NCI-H2029 treated with DMSO at 0.1 percent for 48 hours (cell line): ENCODE results near the gene COMP.

Experiments
- DNase-seq: peaks from one replicate; lab custom pipeline; 2025; lab: John Stamatoyannopoulos, UW

COMP gene

DNA sequence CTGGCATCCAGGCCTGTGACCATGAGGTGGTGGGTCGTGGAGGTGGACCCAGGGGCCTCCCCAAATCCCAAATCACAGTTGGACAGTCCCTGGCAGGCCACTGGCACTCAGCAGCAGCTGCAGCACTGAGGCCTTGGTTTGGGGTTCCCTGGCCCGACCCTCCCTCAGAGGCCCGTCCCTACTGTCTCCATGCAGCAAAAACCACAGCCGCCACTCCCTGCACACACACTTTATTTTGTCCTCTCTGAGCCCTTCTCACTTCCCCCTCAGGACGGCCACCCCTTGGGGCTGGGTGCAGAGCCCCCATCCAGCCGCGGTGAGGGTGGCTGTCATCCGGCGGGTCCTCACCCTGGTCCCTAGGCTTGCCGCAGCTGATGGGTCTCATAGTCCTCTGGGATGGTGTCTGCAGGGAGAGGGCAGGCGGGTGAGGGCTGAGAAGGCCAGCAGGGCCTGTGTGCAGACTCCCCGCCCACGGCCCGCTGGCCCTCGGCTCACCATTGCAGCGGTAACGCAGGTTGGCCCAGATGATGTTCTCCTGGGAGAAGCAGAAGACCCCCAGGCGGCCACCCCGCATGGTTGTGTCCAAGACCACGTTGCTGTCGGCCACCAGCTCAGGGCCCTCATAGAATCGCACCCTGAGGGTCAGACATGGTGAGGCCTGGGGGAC lies 8.4 kb downstream of the COMP start:
- DNase-seq, result no peak

DNA sequence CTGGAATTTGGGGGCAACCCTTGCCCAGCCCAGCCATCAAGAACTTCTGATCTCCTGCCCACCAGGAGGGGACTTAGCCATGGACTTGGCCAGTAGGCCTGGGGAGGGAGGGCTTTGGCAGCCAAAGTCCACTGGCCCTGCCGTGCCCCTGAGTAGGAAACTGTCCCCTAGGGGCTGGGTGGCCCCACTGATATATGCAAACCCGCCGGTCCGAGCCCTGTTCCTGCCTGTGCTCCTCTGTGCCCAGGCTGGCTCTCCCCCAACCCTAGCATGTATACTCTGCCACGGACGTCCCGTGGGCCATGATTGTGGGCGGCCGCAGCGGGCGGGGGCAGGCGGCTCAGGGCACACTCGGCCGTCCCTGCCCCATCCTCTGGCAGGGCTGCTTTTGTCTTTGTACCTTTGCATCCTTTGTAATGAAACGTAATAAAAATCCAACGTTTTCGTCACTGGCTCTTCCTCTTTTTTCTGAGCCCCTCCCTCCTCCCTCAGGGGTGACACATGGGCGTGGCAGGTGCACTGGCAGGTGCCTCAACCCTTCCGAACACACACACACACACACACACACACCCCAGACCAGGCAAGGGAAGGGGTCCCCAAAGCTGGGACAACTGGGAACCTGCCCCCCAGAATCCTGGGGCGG lies 9.1 kb downstream of the COMP start:
- DNase-seq, result no peak

DNA sequence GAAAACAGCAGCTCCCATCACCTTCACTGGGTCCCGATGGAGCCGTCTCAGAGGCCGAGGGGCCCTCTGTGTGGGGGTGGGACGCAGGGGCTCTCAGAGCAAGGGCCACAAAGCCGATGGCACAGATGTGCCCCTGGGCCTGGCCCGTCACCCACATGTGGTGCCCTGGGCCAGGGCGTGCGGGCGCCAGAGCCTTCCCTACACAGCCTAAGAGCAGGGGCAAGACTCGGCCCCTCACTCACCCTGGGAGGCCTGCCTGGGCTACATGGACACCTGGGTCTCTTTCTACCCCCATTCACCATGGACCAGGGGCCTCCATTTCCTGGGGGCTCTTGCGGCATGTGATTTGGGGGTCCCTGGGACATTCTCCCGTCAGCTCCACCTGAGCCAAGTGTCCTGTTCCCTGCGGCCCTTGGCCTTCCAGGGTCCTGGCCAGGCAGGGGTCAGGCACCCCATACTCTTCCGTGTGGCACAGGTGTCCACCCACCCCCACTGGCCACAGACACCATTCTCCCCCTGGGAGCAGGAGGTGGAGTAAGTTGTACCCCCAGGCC lies 10.0 kb downstream of the COMP start:
- DNase-seq, result no peak

DNA sequence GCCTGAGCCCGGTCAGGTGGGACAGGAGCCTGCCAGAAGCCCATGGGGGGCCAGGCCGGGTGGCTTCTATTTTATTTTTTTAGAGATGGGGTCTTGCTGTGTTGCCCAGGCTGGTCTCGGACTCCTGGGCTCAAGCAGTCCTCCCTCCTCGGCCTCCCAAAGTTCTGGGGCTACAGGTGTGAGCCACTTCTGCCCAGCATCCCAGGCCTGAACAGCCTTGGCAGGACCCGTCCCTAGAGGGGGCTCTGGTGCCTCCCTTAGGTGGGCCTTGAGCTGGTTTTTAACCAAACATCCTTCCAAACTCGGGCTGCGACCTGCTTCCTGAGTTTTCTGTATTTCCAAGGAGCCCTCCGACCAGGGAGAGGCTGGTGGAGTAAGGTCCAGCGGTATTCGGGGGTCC lies 10.5 kb downstream of the COMP start:
- DNase-seq, result no peak

DNA sequence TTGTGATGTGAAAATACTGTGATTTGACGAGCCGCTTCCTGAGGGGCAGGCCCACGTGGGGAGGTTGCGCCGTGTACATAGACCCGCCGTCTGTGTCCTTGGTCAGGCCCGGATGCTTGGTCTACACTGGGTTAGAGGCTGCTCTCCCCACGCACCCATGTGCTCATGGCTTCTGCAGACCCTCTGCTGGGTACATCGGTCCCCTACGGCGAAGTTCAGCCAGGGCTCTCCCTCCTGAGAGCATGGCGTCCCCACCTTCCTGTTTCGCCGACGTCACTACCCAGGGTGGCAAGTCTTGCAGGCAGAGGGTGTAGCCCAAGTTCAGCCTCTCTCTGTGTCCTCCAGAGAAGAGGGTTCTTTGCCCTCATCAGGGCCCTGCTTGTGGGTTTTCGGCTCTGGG lies 11.0 kb downstream of the COMP start:
- DNase-seq, result no peak

DNA sequence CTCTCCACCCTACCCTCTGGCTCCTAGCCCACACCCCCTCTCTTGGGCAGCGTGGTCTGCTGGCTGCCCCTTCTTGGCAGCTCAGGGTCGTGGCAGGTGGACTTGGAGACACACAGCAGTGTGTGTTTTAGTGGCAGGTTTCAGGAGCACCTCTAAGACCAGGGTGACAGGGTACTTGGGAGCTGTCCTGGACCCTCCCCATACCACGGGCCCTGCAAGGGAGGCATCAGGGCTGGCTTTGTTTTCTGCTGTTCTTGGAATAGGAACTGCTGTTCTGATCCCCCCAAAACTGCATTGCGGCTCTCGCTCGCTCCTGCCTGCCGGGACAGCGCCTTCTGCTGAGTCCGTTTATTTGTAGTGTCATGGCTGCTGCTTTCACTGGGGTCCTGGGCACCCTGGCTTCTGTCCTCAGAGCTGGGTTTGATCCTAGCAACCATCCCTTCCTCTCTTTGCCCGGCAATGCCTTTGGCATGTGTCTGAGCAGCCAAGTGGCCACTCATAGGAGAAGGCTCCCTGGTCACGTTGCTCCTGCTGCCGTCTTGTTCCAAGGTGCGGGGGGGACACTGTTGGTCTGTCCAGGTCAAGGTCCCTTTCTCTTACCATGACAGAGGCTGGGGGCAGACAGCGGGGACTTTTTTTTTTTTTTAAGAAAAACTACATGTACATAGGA lies 12.1 kb downstream of the COMP start:
- no peak for DNase-seq

DNA sequence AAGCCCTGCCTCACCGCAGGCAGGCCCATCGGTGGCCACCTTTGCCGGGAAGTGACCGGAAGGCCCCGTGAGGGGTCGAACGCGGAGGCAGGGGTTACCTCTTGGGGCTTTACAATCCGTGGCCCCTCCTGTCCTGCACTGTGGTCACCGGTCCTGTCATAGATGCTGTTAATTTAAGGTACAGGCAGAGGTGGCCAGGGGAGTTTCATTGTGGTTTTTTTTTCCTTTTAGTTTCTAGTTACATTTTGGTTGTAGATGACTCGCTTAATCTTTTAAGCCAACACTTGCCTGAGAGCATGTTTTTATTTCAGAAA lies 13.1 kb downstream of the COMP start:
- no peak for DNase-seq

DNA sequence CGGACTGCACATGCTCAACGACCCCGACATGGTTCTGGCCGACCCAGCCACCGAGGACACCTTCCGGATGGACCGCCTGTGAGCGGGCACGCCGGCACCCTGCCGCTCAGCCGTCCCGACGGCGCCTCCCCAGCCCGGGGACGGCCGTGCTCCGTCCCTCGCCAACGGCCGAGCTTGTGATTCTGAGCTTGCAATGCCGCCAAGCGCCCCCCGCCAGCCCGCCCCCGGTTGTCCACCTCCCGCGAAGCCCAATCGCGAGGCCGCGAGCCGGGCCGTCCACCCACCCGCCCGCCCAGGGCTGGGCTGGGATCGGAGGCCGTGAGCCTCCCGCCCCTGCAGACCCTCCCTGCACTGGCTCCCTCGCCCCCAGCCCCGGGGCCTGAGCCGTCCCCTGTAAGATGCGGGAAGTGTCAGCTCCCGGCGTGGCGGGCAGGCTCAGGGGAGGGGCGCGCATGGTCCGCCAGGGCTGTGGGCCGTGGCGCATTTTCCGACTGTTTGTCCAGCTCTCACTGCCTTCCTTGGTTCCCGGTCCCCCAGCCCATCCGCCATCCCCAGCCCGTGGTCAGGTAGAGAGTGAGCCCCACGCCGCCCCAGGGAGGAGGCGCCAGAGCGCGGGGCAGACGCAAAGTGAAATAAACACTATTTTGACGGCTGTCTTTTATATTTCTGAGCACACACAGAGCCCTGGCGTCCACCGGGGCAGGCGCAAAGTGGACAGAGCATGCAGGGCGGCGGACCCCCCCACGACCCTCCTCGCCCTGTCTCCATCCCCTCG lies 13.6 kb downstream of the COMP start:
- no peak for DNase-seq

DNA sequence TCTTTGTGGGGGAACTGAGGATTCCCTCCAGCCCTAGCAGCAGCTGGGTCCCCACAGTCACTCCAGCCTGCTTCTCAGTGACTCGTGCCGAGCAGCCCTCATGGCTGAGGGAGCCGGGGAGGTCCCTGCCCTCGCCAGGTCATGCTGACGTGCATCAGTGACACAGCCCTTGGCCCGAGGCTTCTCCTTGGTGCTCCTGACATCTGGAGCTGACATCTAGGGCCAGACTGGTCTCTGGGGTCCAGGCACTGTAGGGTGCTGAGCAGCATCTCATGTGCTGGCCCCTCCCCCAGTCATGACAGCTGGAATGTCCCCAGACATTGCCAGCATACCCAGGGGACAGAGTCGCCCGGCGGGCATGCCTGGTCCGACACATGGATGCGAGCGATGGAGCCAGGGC lies 14.4 kb downstream of the COMP start:
- DNase-seq, result no peak

DNA sequence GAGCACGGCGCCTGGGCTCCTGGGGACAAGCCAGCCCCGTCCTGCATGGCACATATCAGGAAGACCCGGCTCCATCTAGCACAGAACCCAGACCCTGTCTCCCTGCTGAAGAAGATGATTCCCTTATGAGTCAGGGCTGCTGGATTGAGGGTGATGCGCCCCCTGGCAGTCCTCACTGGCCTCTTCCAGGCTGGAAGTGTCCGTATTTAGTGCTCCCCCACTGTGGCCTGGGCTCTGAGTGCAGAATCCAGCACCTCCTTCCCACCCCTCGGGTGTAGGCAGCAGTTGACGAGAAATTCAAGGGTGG lies 14.9 kb downstream of the COMP start:
- no peak for DNase-seq

DNA sequence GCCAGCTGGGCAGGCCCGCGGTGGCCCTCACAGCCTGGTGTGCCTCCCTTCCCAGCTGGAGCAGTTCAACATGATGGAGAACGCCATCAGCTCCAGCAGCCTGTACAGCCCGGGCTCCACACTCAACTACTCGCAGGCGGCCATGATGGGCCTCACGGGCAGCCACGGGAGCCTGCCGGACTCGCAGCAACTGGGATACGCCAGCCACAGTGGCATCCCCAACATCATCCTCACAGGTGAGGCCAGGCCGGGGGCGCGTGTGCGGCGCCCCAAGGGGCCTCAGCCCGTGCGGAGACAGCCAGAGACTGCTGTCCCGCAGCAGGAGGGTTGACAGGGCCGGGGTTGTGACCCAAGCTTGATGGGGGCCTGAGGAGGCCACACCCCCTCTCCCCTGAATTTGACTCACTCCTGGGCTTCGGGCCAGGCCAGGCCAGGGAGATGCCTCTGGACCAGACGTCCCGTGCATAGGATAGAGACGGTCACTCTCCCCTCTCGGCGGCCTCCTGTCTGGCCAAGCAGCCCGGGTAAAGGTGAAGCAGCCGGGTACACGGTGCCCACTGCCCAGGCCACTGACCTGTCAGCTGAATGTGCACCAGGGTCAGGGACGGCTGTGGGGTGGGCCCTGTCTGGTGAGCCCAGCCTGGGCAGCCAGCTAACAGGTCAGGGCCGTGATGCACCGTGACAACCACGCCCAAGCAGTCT lies 15.4 kb downstream of the COMP start:
- DNase-seq, result no peak

DNA sequence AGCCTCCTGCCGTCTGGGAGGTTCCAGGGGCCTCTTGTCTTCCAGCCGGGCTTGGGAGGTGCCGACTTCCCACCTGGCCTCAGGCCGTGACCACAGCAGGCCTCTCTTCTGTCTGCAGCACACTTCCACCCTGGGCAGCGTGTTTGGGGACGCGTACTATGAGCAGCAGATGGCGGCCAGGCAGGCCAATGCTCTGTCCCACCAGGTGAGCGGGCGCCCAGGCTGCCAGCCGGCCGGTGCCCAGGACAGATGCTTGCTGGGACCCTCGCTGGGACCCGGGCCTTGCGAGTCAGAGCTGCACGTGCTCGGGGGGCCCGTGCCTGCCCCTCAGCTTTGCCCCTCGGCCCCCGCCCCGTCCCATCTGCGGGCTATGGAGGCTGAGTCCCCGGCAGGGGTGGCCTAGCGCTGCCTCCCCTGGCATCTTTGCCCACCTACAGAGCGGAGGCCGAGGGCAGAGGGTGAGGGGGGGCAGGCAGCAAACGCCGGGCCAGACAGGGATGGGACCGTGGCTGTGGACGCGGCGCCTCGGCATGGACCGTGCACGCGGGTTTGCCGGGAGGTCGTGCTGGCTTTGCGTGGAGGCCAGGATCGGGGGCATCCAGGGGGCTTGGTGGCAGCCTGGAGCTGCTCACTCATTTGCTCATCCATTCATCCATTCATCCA lies 16.2 kb downstream of the COMP start:
- DNase-seq, result no peak

DNA sequence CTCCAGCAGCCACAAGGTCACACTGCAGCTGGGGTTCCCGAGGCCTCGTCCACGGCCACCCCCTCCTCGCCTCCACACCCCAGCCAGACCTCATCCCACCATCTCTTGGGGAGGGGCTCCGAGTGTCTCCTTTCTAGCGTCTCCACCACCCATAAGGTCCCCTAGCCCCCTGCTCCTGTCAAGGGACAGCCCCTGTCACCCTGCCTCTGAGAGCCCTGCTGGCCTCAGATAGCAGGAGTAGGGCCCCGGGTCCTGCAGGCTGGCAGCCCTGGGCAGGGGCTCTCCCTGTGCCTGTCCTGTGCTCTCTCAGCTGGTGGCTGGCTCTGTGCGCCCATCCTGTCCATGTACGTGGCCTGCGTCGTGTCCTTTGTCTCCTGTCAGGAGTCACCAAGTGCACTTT lies 17.0 kb downstream of the COMP start:
- DNase-seq, result no peak

DNA sequence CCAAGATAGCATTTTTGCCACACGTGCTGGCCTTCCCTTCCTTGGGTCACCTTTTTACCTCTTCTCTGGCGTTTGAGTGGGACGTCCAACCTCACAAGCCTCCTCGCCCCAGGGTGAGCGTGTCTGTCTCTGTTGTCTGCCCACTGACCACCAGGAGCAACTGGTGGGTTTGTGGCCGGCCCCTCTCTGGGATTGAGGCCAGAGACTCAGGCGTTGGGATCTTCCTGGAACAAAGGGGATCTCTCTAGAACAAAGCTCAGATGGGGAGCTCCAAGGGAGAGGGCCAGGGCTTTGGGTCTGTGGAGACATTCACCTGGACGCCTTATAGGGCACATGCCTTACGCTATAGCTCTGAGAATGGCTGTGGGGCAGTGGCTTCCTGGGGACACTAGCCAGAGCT lies 17.4 kb downstream of the COMP start:
- DNase-seq, result no peak

DNA sequence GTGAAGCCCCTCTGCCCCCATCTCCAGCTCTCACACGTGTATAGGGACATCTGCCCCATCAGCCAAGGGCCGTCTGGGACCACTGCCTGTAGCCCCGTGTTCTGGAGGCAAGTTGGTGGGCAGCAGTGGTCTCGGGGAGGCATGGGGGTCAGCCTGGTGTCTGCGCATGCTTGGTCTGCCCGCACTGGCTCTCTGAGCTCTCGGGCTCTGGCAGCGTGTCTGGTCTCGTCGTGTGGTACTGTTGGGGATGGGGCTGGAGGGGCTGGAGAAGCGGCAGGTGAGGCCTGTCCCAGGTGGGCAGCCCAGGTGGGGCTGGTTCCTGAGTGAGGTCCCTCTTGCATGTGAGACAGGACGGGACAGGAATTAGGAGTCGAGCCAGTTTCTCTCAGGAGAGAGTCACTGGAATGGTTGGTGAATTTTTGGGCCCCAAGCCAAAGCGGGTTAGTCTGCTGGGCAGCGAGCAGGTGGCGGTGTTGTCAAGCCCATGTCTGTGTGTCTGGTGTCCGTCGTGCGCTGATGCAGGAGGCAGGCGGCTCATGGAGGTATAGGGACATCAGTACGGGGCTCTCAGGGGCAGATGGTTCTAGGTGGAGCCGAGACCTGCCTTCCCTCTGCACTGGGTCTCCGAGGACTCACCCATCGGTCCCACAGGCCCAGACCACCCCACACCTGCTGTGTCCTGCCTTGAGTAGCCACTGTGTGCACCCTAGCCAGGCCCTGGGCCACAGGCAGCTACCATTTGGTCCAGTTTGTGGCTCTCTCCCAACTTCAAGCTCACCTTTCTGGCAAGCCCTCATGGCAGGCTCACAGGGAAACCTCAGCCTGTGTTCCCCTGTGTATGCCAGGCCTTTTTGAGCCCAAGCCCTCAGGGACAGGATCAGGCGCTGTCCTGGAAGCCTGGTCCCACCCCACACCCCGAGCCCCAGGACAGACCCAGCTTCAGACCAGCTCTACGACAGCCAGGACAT lies 18.2 kb downstream of the COMP start:
- DNase-seq, result peak; percentile 42

DNA sequence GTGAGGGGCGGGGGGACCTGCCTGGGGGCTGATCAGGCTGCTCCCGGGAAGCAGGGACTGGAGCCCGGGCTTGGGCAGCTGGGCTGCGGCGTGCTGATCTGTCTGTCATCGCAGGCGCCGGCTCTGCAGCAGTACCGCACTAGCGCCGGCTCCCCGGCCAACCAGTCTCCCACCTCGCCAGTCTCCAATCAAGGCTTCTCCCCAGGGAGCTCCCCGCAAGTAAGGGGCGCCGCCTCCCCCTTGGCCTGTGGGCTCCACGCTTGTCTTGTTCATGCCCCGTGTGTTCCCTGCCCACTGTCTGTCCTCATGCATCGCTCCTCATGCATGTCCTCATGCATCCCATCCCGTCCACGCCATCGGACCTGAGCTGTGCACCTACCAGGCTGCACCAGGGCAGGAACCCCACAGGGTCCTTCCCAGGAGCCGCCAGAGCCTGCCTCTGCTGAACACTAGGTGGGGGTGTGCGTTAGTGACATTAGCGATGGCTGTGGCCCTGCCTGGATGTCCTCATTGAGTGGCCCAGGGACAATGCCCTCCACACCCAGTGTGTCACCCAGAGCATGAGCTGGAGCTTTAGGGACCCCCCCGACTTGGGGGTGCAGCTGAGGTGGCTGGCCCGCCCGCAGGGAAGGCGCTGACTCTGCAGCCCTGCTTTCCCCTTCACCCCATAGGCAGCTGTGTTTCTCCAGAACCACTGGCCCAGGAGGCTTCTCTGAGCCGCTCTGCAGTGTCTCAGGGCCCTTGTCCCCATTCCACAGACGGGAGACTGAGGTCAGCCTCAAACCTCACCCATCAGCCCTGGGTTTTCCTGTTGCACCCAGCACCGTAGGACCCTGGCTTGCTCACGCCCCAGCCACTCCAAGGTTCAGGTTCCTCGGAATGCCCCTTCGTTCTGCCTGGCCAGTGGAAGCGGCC lies 19.5 kb downstream of the COMP start:
- no peak for DNase-seq

DNA sequence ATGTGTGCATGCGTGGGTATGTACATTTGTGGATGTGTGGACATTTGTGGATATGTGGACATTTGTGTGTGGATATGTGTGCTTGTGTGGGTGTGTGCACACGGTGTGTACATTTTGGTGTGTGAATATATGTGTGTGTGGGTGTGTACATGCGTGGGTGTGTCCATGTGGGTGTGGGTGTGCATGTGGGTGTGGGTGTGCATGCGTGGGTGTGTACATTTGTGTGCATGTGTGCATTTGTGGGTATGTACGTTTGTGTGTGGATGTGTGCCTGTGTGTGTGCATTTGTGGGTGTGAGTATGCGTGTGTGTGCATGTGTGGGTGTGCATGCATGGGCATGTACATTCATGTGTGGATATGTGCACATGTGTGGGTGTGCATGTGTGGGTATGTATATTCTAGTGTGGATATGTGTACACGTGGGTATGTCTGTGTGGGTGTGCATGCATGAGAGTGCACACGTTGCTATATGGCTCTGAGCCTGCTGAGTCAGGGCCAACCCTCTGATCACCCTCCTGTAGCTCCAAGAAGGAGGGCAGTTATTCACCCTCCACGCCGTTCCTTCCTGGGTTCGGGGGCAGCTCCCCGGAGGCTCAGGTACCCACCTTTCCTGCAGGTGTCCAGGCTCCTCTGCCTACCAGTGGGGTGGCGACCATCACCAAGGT lies 20.3 kb downstream of the COMP start:
- no peak for DNase-seq

DNA sequence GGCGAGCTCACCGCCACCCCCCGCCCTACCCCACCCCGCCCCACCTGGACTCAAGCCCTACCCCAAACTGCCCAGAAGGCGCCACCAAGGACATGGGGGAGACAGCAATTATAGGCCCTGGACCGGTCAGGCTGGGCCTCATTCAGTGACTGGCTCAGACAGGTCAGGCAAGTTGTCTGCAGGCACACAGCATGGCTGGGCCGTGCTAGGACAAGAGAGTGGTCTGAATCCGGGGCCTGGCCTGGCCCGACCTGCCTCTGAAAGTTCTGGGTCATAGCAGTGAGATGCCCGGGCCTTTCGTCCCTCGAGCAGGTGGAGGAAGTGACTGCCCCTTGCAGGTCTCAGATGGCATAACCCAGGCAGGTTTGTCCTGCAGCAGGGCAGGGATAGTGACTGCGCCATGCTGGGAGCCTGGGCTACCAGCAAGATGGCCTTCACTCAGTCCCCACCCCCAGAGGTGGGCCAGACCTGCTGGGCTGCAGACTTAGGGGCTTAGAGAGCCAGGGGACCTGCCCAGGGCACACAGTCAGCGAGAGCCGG lies 21.0 kb downstream of the COMP start:
- DNase-seq, result no peak
